Smooth muscle cell (in vitro differentiated cells): ENCODE measurements around the gene MACC1. TPM values are rescaled to one million over a fixed set of nuclear protein-coding genes. Genes with fewer than 3 reads are reported as not detected.

Experiments
- DNase-seq: peaks from one replicate; lab custom pipeline; 2025; ENCODE audit not compliant: unreplicated experiment; lab: John Stamatoyannopoulos, UW
- H2AFZ ChIP-seq: fragments of 200-600 bp; sonication (generic); 2 replicates; pipeline ENCODE4 v1.6.0; 2016; ENCODE audit warnings: antibody characterized with exemption, low read depth, mild to moderate bottlenecking
- H3F3A ChIP-seq: fragments of 200-600 bp; sonication (generic); 2 replicates; pipeline ENCODE4 v1.6.0; 2017; ENCODE audit warnings: antibody characterized with exemption, low read depth
- H3K27ac ChIP-seq: fragments of 200-600 bp; sonication (generic); 2 replicates; pipeline ENCODE4 v1.5.1; 2016; ENCODE audit warnings: low read depth, mild to moderate bottlenecking
- H3K27me3 ChIP-seq: fragments of 200-600 bp; sonication (generic); 2 replicates; pipeline ENCODE4 v1.6.1; 2016; ENCODE audit warnings: low read depth, mild to moderate bottlenecking
- H3K36me3 ChIP-seq: fragments of 200-600 bp; sonication (generic); 2 replicates; pipeline ENCODE4 v1.5.1; 2016; ENCODE audit warnings: low read depth
- H3K4me1 ChIP-seq: fragments of 200-600 bp; sonication (generic); 2 replicates; pipeline ENCODE4 v1.5.1; 2016; ENCODE audit warnings: low read depth
- H3K4me2 ChIP-seq: fragments of 200-600 bp; sonication (generic); 2 replicates; pipeline ENCODE4 v1.6.0; 2016; ENCODE audit warnings: mild to moderate bottlenecking
- H3K4me3 ChIP-seq: fragments of 200-600 bp; sonication (generic); 2 replicates; pipeline ENCODE4 v1.5.1; 2016; ENCODE audit warnings: mild to moderate bottlenecking
- H3K79me2 ChIP-seq: fragments of 200-600 bp; sonication (generic); 2 replicates; pipeline ENCODE4 v1.6.0; 2016; ENCODE audit warnings: low read depth, mild to moderate bottlenecking
- H3K9ac ChIP-seq: fragments of 200-600 bp; sonication (generic); 2 replicates; pipeline ENCODE4 v1.6.0; 2016; ENCODE audit warnings: low read depth
- H3K9me3 ChIP-seq: fragments of 200-600 bp; sonication (generic); replicated peaks from 2 replicates; pipeline ENCODE4 v1.5.1; 2016; ENCODE audit warnings: low read depth
- H4K20me1 ChIP-seq: fragments of 200-600 bp; sonication (generic); 2 replicates; pipeline ENCODE4 v1.6.0; 2016; ENCODE audit warnings: low read depth
- CTCF ChIP-seq: fragments of 200-600 bp; sonication (generic); IDR thresholded peaks from 2 replicates; pipeline ENCODE4 v1.5.1; 2017; ENCODE audit warnings: borderline replicate concordance, mild to moderate bottlenecking, antibody characterized with exemption; ENCODE audit not compliant: insufficient read depth, poor library complexity, severe bottlenecking
- WGBS: methylation state at CpG from one replicate; pipeline ENCODE4 v1.1.7; 2016; ENCODE audit warnings: low lambda C conversion rate; 5-methylcytosine and 5-hydroxymethylcytosine counted together
- polyA plus RNA-seq: library from polyadenylated mRNA; unstranded; fragments of >200 nt; fragmentation: Nextera tagmentation; extraction: Ambion mirVana; gene quantifications from 2 replicates; pipeline ENCODE4 v1.2.1, GENCODE V29; 2016
- total RNA-seq: library from RNA; depleted of rRNA; stranded (reverse); fragments of >200 nt; gene quantifications from 2 replicates; pipeline ENCODE4 v1.2.3, GENCODE V29; 2014

The MACC1 gene
- total and polyA plus RNA-seq, 2 experiments from 2014 or later, result 1.3 TPM; not detected in 1

DNA sequence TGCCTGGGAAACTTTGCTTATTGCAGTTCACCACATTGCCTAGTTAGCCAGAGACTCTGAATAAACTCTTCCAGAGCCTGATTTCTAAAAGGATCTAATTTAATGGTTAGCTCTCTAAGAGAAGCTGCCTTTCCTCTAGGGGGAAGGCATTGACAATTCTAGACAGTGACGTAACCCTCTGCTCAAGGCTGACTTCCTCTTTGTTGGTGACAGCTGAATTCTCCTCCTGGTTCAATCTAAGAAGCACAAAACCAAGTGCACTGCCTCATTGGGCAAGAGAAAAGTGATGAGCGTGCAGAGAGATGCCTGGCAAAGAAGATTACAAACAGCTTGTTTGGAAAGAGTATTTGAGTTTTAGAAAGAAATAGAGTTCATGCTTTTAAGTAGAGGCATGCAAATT, 102.7 kb downstream of the MACC1 start:
- no peaks in the 10 kb centered on the region for H4K20me1 ChIP-seq
- no peaks in the 10 kb centered on the region for H3K79me2 ChIP-seq
- no peaks in the 10 kb centered on the region for H3K4me1 ChIP-seq
- DNase-seq, result no peak
- no peak overlapping the region for H3K9ac ChIP-seq
- no peaks in the 10 kb centered on the region for H3K27me3 ChIP-seq
- H3K36me3 ChIP-seq, result no peaks in the 10 kb centered on the region
- no peak overlapping the region for H3K4me2 ChIP-seq
- no peak overlapping the region for H3K4me3 ChIP-seq
- no peak overlapping the region for H2AFZ ChIP-seq
- H3F3A ChIP-seq, result no peaks in the 10 kb centered on the region
- WGBS, result 63% methylated on average over 2 of the region's 2 CpGs
- H3K27ac ChIP-seq, result no peak overlapping the region
- no peaks in the 10 kb centered on the region for H3K9me3 ChIP-seq
- TF ChIP-seq CTCF, result no peak

DNA sequence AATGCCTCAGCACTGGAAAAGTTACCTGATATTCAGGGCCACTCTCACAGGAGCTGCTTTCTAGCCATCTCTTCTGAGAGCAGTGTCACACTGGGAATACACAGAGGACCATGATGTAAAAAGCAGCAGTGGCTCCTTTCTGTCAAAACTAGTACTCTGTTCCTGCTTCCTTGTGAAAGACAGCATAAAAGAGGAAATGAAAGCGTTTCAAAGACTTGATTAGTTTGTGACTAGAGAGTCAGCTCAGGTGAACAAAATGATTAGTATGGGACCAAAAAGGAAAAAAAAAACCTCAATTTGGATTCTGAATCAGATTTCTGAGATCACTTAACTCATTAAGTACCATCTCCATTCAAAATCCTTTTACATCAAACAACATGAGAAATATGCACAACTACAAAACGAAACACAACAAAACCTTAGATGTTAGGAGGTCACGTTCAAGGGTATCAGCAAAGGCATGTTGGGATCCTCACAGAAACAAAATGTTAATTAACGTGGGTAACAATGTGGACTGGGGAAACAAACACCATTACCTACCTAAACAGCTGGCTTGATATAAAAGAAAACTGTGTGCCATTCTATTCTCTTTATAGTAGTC, 103.7 kb downstream of the MACC1 start:
- H3K27ac ChIP-seq, result no peak overlapping the region
- H2AFZ ChIP-seq, result no peak overlapping the region
- no peaks in the 10 kb centered on the region for H3K79me2 ChIP-seq
- no peak overlapping the region for H3K4me3 ChIP-seq
- no peaks in the 10 kb centered on the region for H4K20me1 ChIP-seq
- H3K9me3 ChIP-seq, result no peaks in the 10 kb centered on the region
- no peak overlapping the region for H3K4me2 ChIP-seq
- WGBS, result 77% methylated on average over 4 of the region's 4 CpGs
- H3F3A ChIP-seq, result no peaks in the 10 kb centered on the region
- no peak for DNase-seq
- no peaks in the 10 kb centered on the region for H3K4me1 ChIP-seq
- H3K9ac ChIP-seq, result no peak overlapping the region
- no peaks in the 10 kb centered on the region for H3K27me3 ChIP-seq
- no peaks in the 10 kb centered on the region for H3K36me3 ChIP-seq
- TF ChIP-seq CTCF, result no peak

DNA sequence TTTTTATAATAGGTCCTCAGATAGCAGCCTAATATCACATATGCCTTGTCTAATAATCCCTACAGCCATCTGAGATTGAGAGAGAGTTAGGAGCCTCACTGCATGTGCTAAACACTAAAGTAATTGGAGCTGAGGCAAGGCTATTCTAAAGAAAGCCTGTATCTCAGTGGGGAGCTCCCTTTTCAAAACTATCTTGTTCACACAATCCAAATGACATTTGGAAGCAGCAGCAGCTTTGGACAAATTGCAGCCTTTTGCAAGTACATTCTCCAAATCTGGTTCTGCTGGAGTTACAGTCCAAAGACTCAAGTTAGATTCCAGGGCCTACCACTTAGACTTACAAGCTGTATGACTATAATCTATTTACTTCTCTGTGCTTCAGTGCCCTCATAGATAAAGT, 104.5 kb downstream of the MACC1 start:
- Histone ChIP-seq H3F3A (no peaks in the 10 kb centered on the region), H3K4me3 (no peak overlapping the region), H4K20me1 (no peaks in the 10 kb centered on the region), H3K36me3 (no peaks in the 10 kb centered on the region), H3K4me2 (no peak overlapping the region), H3K27me3 (no peaks in the 10 kb centered on the region), H3K4me1 (no peaks in the 10 kb centered on the region), H3K9ac (no peak overlapping the region), H3K79me2 (no peaks in the 10 kb centered on the region), H3K27ac (no peak overlapping the region), H3K9me3 (no peaks in the 10 kb centered on the region), H2AFZ (no peak overlapping the region)
- DNase-seq, result no peak
- no peak for TF ChIP-seq CTCF

DNA sequence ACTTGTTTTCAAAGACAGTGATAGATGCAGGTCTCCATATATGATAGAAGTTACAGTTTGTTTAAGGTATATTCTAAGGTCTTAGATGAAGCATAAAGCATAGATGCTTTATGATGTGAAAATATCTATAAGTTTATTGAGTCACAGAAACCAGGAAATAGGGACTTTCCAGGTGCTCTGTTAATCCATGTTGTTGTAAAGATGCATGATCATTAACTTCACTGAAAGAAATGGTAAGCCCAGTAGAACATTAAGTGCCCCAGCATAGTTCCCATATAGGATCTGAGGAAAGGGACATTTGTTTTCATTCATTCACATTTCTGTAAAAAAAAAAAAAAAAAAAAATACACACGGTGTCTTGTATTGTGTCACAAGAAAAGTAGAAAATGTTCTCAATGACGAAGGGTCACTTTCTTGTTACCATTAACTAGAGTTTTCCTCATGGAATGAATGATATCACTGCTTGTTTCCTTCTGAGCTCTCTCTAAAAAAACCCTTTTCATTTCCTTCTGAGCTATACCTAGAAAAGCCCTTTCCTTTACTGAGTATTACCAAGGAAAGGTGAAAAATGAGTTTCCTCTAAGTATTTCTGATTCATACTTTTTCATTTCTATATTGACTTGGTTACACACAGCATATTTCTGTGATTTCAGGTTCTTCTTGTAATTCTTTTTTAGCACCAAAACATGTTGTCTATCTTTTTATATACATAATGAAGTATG, 105.2 kb downstream of the MACC1 start:
- no peak overlapping the region for H3K27ac ChIP-seq
- H3K27me3 ChIP-seq, result no peaks in the 10 kb centered on the region
- no peaks in the 10 kb centered on the region for H3K4me1 ChIP-seq
- H2AFZ ChIP-seq, result no peak overlapping the region
- TF ChIP-seq CTCF, result no peak
- H3K9me3 ChIP-seq, result no peaks in the 10 kb centered on the region
- WGBS, result 90% methylated on average over 2 of the region's 2 CpGs
- no peak overlapping the region for H3K4me2 ChIP-seq
- H3K9ac ChIP-seq, result no peak overlapping the region
- no peaks in the 10 kb centered on the region for H3F3A ChIP-seq
- no peak for DNase-seq
- H3K4me3 ChIP-seq, result no peak overlapping the region
- no peaks in the 10 kb centered on the region for H3K79me2 ChIP-seq
- H4K20me1 ChIP-seq, result no peaks in the 10 kb centered on the region
- H3K36me3 ChIP-seq, result no peaks in the 10 kb centered on the region
